ENCODE data around the gene DHX8. TPM values are rescaled to one million over a fixed set of nuclear protein-coding genes. Genes with fewer than 3 reads are reported as not detected.

The DHX8 gene
- polyA plus RNA-seq, 1 of the 3 experiments (the other 2 are of a cell fraction) = 31.3 TPM

- 100% methylated on average over 3 of the region's 4 CpGs for WGBS (ENCODE audit: low lambda C conversion rate)
- ChIA-PET CTCF (no interaction called here), POLR2A (no interaction called here)
- Histone ChIP-seq H3K4me2 (no peak overlapping the region), H3K9me3 (no peaks in the 10 kb centered on the region), H3K9me2 (no peaks in the 10 kb centered on the region), H3K79me2 (ENCODE audit: insufficient read depth) (peaks cover 4% of the 10 kb centered on the region; the same call in 1 of the 2 replicates), H2AFZ (ENCODE audit: low read depth) (no peak overlapping the region), H3K27ac (ENCODE audit: low read depth in 2 of 2, low read length in 1 of 2) (no peak overlapping the region), H3K36me3 (replicated peaks in 1 of 2; ENCODE audit: control insufficient read depth in 1 of 2, insufficient read depth in 2 of 2, low read length in 1 of 2) (peaks cover 0 to 24% of the 10 kb centered on the region in 2 experiments), H4K20me1 (ENCODE audit: insufficient read depth) (no peaks in the 10 kb centered on the region), H3K4me1 (ENCODE audit: control insufficient read depth in 1 of 2, insufficient read depth in 2 of 2, low read depth in 1 of 2, low read length in 1 of 2) (peaks cover 11 to 37% of the 10 kb centered on the region in 2 experiments; a peak in 3 of 4 replicates), H3K27me3 (ENCODE audit: insufficient read depth) (no peaks in the 10 kb centered on the region), H3K4me3 (ENCODE audit: low read depth in 2 of 2, low read length in 1 of 2) (no peak overlapping the region), H3K9ac (no peak overlapping the region), H3F3A (replicated peaks; ENCODE audit: insufficient read depth) (peaks cover 29% of the 10 kb centered on the region)
- TF ChIP-seq TAF1 (IDR thresholded peaks at IDR 0.05; ENCODE audit: borderline replicate concordance, low read depth, low read length) = no peak
- TF ChIP-seq TEAD4 (IDR thresholded peaks at IDR 0.05; ENCODE audit: borderline replicate concordance, insufficient read depth) = no peak
- no peak for TF ChIP-seq SMC3 (IDR thresholded peaks at IDR 0.05; ENCODE audit: low read depth, low read length)
- TF ChIP-seq RAD21 (IDR thresholded peaks at IDR 0.05; ENCODE audit: low read length) = no peak
- TF ChIP-seq IRF3 (IDR thresholded peaks at IDR 0.05; ENCODE audit: low read depth, low read length) = no peak
- no peak for TF ChIP-seq NFIC (IDR thresholded peaks at IDR 0.05; ENCODE audit: borderline replicate concordance)
- TF ChIP-seq MXI1 (IDR thresholded peaks at IDR 0.05; ENCODE audit: low read depth, low read length) = no peak
- no peak for TF ChIP-seq FOXJ3 (CRISPR knock-in tag; IDR thresholded peaks at IDR 0.05)
- no peak for TF ChIP-seq GABPA (IDR thresholded peaks at IDR 0.05; ENCODE audit: low read depth)
- TF ChIP-seq FOXM1 (IDR thresholded peaks at IDR 0.05; ENCODE audit: low read depth) = no peak
- TF ChIP-seq MAX (IDR thresholded peaks at IDR 0.05; ENCODE audit: low read depth) = no peak
- DNase-seq = no peak
Measured at GRCh38 chr17:43533699-43534098, 49.9 kb downstream of the DHX8 start.

- Histone ChIP-seq H3K9me3 (no peaks in the 10 kb centered on the region), H3F3A (replicated peaks; ENCODE audit: insufficient read depth) (peaks cover 24% of the 10 kb centered on the region), H3K27ac (ENCODE audit: low read depth in 2 of 2, low read length in 1 of 2) (no peak overlapping the region), H3K36me3 (replicated peaks in 1 of 2; ENCODE audit: control insufficient read depth in 1 of 2, insufficient read depth in 2 of 2, low read length in 1 of 2) (peaks cover 0 to 21% of the 10 kb centered on the region in 2 experiments), H3K4me3 (ENCODE audit: low read depth in 2 of 2, low read length in 1 of 2) (no peak overlapping the region), H3K4me1 (ENCODE audit: control insufficient read depth in 1 of 2, insufficient read depth in 2 of 2, low read depth in 1 of 2, low read length in 1 of 2) (peaks cover 4 to 29% of the 10 kb centered on the region in 2 experiments; a peak in 3 of 4 replicates), H4K20me1 (ENCODE audit: insufficient read depth) (no peaks in the 10 kb centered on the region), H3K9me2 (no peaks in the 10 kb centered on the region), H3K4me2 (no peak overlapping the region), H3K79me2 (ENCODE audit: insufficient read depth) (peaks cover 4% of the 10 kb centered on the region; the same call in 1 of the 2 replicates), H3K9ac (no peak overlapping the region), H3K27me3 (ENCODE audit: insufficient read depth) (no peaks in the 10 kb centered on the region), H2AFZ (ENCODE audit: low read depth) (no peak overlapping the region)
- no peak for DNase-seq
- POLR2A ChIA-PET = no interaction called here
- 93% methylated on average over 5 of the region's 5 CpGs for WGBS (ENCODE audit: low lambda C conversion rate)
- CTCF ChIA-PET = no interaction called here
- no peak for TF ChIP-seq EP300 (IDR thresholded peaks at IDR 0.05; ENCODE audit: borderline replicate concordance in 1 of 2, low read depth in 1 of 2, low read length in 1 of 2)
- no peak for TF ChIP-seq FOXJ3 (CRISPR knock-in tag; IDR thresholded peaks at IDR 0.05)
- TF ChIP-seq REST (IDR thresholded peaks at IDR 0.05; ENCODE audit: low read depth, low read length) = no peak
- TF ChIP-seq RFX5 (IDR thresholded peaks at IDR 0.05; ENCODE audit: low read length) = no peak
- no peak for TF ChIP-seq TAF1 (IDR thresholded peaks at IDR 0.05; ENCODE audit: borderline replicate concordance, low read depth, low read length)
- no peak for TF ChIP-seq EZH2phosphoT487 (IDR thresholded peaks at IDR 0.05; ENCODE audit: borderline replicate concordance, low read depth)
- TF ChIP-seq PBX3 (IDR thresholded peaks at IDR 0.05) = no peak
- TF ChIP-seq NFIC (IDR thresholded peaks at IDR 0.05; ENCODE audit: borderline replicate concordance) = no peak
- TF ChIP-seq USF2 (IDR thresholded peaks at IDR 0.05; ENCODE audit: borderline replicate concordance, low read depth, low read length) = no peak
- TF ChIP-seq JUND (IDR thresholded peaks at IDR 0.05) = no peak
- no peak for TF ChIP-seq FOXM1 (IDR thresholded peaks at IDR 0.05; ENCODE audit: low read depth)
- TF ChIP-seq ELF1 (IDR thresholded peaks at IDR 0.05) = no peak
- no peak for TF ChIP-seq YY1 (IDR thresholded peaks at IDR 0.05; ENCODE audit: low read depth)
Measured at GRCh38 chr17:43534909-43535308, 51.1 kb downstream of the DHX8 start.

Data from SK-N-SH (cell line).